Natural killer cell treated with Interleukin-12 subunit alpha and Interleukin-12 subunit beta and Interleukin-15 and Interleukin-18, amount 100 ng/mL, for 72 hours (primary cell): Measurements from ENCODE around the gene AGPAT1. TPM values are rescaled to one million over a fixed set of nuclear protein-coding genes. Genes with fewer than 3 reads are reported as not detected.
"Not testable (repeated sequence)": the region's sequence is repeated elsewhere in the genome, so short reads cannot be mapped to it uniquely, and the experiment has no call there.

Source experiments
- ATAC-seq, 2 donors: fragments of 150-1000 bp; cut with Tn5 transposase in 1 of 2; sonication (Bioruptor Pico), chemical (Tn5 transposase) in 1 of 2; 2 replicates each; pipeline ENCODE4 v1.10.0; 2021
- DNase-seq: peaks from one replicate; pipeline ENCODE4 v3.0.0; 2022; ENCODE audit warnings: low spot score
- H3K27ac Mint-ChIP-seq, 2 donors: 1 replicate in 1 of 2; 2 replicates in 1 of 2; pipeline ENCODE4 v1.8.0; 2022; ENCODE audit warnings: mixed read lengths in 2 of 2, mild to moderate bottlenecking in 1 of 2, moderate library complexity in 1 of 2
- H3K27me3 Mint-ChIP-seq, 2 donors: 1 replicate in 1 of 2; 2 replicates in 1 of 2; pipeline ENCODE4 v1.8.0; 2022; ENCODE audit warnings: mixed read lengths in 2 of 2
- H3K36me3 Mint-ChIP-seq: one replicate; pipeline ENCODE4 v1.8.0; 2022; ENCODE audit warnings: mixed read lengths
- H3K4me1 Mint-ChIP-seq, 2 donors: 1 replicate in 1 of 2; 2 replicates in 1 of 2; pipeline ENCODE4 v1.8.0; 2022; ENCODE audit warnings: low read depth in 2 of 2, mixed read lengths in 2 of 2, mild to moderate bottlenecking in 1 of 2
- H3K4me3 Mint-ChIP-seq: one replicate; pipeline ENCODE4 v1.8.0; 2022; ENCODE audit warnings: mixed read lengths
- H3K9me3 Mint-ChIP-seq: 2 replicates; pipeline ENCODE4 v1.8.0; 2022; ENCODE audit warnings: mixed read lengths
- total RNA-seq, 2 donors: library from RNA; stranded (reverse); gene quantifications; one replicate each; pipeline ENCODE4 v1.2.3, GENCODE V29; 2022

AGPAT1 gene
- total RNA-seq, 2 donors from 2014 or later: 39.2 to 43.0 TPM

DNA sequence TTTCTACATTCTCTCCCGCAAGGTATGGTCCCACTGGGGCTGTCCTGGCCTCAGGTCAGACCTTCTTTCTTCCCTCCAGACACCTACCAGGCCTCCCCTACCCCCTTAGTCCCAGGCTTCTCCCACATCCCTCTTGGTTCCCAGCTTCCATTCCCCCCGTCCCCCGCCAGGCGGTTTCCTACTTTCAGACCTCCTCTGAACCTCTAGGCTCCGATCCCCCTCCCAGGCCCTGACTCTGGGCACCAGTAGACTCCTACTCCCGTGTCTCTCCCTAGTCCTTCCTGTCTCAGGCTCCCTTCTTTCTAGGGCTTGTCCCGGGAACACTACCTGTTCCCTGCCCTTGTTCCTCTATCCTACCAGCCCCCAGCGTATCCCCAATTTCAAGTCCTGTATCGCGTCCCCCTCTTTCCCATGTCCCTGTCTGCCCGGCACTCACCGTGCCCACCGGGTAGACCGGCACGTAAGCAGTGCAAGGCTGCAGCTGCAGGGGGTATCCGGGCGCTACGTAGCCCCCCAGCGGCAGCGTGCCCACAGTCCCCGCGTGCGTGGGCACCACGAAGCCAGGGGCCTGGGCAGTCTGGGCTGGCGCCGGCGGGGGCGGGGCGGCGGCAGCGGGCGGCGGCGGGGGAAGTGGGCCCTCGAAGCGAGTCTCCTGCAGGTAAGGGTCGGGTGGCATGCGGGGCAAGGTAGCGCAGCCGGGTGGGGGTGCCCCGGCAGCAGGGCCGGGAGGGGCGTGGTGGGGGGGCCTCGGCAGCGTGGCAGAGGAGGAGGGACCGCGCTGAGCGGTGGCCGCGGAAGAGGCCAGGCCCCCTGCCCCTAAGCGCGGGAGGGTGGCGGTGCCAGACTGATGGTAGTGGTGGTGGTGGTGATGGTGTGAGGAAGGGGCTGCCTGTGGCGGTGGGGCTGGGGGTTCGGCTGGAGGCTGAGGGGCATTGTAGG is 25.7 kb downstream of the AGPAT1 start:
- Mint-ChIP-seq H3K27ac (peak overlapping the region in 1 of 2 donors; percentile 2), H3K36me3 (no peaks in the 10 kb centered on the region), H3K4me1 (peaks cover 45 to 62% of the 10 kb centered on the region in 2 donors), H3K27me3 (peaks cover 35 to 43% of the 10 kb centered on the region in 2 donors), H3K9me3 (no peaks in the 10 kb centered on the region), H3K4me3 (peak overlapping the region; percentile 50)
- DNase-seq (no peak), ATAC-seq (no peak)

DNA sequence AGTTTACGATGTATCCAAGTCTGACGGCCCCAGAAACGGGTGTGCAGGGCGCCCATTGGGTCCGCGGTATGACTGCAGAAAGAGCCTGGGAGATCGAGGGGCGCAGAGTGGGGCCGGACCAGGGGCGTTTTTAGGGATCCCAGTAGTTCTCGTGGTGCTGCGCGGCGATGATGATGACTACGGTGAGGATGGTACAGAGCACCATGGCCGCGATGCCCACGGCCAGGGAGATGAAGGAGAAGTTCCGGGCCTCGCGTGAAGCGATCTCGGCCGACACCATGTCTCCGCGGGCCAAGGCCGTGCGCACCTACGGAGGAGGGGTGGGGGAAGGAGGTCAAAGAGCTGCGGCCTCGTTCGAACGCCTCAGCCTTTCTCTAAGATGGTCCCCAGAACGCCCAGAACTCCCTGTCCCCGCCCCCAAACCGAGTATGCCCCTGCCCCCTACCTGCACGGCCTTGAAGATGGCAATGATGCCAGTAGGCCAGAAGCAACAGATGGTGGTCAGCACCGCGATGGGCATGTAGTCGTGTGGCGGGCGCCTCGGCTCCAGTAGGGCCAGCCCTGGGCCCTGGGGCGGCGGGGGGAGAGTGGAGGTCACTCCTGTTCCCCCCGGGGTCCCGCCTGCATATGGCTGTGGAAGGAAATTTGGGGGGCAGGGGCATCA is 26.7 kb downstream of the AGPAT1 start:
- Mint-ChIP-seq H3K27ac (peak overlapping the region; percentile 51 to 80), H3K36me3 (no peaks in the 10 kb centered on the region), H3K4me1 (peaks cover 36 to 52% of the 10 kb centered on the region in 2 donors), H3K27me3 (peaks cover 35 to 43% of the 10 kb centered on the region in 2 donors), H3K9me3 (no peaks in the 10 kb centered on the region), H3K4me3 (peak overlapping the region; percentile 85)
- DNase-seq (no peak), ATAC-seq (peak; percentile 22 to 40)

DNA sequence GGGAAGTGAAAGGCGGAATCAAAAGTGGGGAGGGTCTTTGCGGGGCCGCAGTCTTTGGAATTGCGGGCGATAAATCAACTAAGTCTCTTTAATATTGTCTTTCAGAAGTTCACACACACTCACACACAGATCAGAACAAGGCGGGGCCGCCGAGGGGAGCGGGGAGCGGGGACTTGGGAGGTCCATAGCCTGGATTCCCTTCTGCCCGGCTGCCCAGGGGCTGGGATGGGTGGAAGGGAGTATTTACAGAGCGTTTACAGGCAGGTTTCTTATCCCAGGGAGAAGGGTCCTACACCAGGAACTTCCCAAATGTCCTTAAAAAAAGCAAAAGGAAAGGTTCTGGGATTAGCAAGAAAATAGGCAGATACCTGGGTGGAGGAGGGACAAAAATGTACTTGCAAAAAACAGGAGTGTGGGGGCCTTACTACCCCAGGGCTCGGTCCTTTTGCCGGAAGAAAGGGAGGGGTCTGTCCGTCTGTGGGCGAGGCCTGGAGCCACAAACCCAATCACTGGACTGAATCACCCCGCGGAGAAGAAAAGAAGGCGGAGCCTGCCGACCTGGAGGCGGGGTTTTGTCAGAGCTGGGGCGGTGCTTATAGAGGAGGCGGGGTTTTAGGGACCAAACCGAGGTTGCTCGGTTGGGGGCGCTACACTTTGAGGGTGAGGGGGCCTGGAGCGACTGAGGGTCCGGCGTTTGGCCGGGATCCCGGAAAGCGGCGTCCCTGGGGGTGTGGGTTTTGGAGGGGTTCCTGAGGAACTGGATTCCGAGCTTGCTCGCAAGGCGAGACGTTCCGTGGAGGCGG is 27.4 kb downstream of the AGPAT1 start:
- Mint-ChIP-seq H3K4me3 (peak overlapping the region; percentile 85), H3K27me3 (peaks cover 35 to 43% of the 10 kb centered on the region in 2 donors), H3K36me3 (no peaks in the 10 kb centered on the region), H3K4me1 (peaks cover 32 to 46% of the 10 kb centered on the region in 2 donors), H3K27ac (peak overlapping the region; percentile 51 to 80), H3K9me3 (no peaks in the 10 kb centered on the region)
- DNase-seq (peak; percentile 82), ATAC-seq (peak; percentile 90 to 95)

DNA sequence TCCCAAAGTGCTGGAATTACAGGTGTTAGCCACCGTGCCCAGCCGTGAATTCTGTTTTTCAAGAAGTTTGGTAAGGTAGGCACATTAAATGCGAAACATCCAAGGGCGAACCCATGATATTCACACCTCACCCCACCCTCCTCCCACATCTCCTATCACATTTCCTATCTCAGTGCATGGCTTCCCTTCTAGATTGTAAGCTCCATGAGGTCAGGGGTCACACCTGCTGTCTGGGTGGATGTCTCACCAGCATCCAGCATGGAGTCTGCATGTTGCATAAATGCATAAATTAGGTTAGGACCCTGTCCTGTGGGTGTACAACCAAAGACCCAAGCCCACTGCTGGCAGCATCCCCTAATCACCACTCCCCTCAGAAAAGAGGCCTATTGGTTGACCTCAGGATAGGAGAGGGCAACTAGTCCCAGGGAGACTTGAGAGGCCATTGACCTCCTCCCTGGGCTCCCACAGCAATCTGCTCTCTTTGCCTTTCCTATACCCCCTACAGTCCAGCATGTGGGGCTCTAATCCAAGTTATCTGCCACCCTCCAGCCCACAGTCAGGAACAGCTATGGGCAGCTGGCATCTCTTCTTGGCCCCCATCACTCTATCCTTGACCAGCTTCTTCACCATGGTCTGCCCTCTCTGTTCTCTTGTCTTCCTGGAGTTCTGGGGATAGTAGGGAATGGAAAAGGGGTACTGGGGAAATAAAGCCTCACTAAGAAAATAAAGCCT is 28.3 kb downstream of the AGPAT1 start:
- peak overlapping the region; percentile 85 for H3K4me3 Mint-ChIP-seq

DNA sequence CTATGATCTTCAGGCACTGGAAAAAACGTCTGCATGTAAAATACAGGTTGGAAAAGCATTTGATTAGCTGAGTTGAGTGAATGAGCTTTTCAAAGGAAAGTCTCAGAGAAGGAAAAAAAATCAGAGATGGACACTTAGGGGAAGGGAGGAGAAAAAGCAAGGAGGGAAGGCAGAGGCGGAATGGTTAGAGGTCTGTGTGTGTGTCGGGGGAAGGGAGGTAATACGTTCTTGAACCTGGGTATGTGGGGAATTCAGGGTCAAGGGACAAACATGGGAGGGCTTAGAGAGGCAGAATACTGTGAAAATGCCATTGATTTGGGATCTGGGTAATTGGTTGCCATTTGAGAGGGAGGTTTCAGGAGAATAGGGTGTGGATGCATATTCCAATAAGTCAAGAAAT is 29.2 kb downstream of the AGPAT1 start:
- no peak overlapping the region for H3K27ac Mint-ChIP-seq
- H3K36me3 Mint-ChIP-seq: no peaks in the 10 kb centered on the region
- H3K4me3 Mint-ChIP-seq: no peak overlapping the region
- no peaks in the 10 kb centered on the region for H3K9me3 Mint-ChIP-seq
- peaks cover 32 to 36% of the 10 kb centered on the region in 2 donors for H3K4me1 Mint-ChIP-seq
- no peak for ATAC-seq
- H3K27me3 Mint-ChIP-seq: peaks cover 40 to 51% of the 10 kb centered on the region in 2 donors
- DNase-seq: no peak

More for the DNA sequence above, 28.3 kb downstream of the AGPAT1 start:
- Mint-ChIP-seq H3K27me3 (peaks cover 35 to 43% of the 10 kb centered on the region in 2 donors), H3K36me3 (no peaks in the 10 kb centered on the region), H3K9me3 (no peaks in the 10 kb centered on the region), H3K4me1 (peaks cover 32 to 40% of the 10 kb centered on the region in 2 donors), H3K27ac (peak overlapping the region in 1 of 2 donors; percentile 51)
- DNase-seq (no peak), ATAC-seq (no peak)

DNA sequence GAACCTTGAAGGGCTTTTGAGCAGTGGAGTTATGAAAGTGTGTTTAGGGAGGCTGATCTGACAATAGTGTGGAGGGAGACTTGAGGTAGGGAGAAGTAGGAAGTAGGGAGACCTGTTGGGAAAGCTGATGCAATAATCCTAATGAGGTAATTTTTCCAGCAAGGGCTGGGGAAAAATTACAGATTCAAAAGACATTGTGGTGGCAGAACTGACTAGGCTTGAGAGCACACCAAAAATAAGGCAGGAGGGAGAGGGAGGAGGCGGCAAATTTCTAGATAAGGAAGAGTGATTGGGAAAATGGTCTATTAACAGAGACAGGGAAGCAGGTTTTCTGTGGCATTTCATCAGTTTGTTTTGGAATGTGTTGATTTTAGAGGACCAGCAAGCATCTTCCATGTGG is 29.6 kb downstream of the AGPAT1 start:
- Mint-ChIP-seq H3K27ac (no peak overlapping the region), H3K4me1 (peaks cover 31 to 34% of the 10 kb centered on the region in 2 donors), H3K27me3 (peaks cover 38 to 50% of the 10 kb centered on the region in 2 donors), H3K4me3 (no peak overlapping the region), H3K9me3 (no peaks in the 10 kb centered on the region), H3K36me3 (no peaks in the 10 kb centered on the region)
- DNase-seq: no peak
- no peak for ATAC-seq

DNA sequence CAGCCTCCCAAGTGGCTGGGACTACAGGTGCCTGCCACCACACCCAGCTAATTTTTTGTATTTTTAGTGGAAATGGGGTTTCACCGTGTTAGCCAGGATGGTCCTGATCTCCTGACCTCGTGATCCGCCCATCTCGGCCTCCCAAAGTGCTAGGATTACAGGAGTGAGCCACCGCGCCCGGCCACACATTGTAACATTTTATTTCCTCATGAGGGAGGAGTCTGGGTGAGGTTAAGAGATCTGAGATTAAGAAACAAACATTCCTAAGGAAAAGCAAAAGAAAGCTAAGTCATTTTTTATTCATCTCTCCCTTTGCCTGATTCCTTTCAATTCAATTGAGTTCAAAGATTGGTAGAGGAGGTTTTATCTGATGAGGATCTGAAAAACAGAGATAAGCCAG is 31.6 kb downstream of the AGPAT1 start:
- ATAC-seq, H3K4me3 Mint-ChIP-seq, H3K36me3 Mint-ChIP-seq, DNase-seq, H3K9me3 Mint-ChIP-seq, H3K27ac Mint-ChIP-seq: not testable (repeated sequence)
- peaks cover 25 to 41% of the 10 kb centered on the region in 2 donors for H3K27me3 Mint-ChIP-seq
- H3K4me1 Mint-ChIP-seq: peaks cover 20 to 22% of the 10 kb centered on the region in 2 donors

DNA sequence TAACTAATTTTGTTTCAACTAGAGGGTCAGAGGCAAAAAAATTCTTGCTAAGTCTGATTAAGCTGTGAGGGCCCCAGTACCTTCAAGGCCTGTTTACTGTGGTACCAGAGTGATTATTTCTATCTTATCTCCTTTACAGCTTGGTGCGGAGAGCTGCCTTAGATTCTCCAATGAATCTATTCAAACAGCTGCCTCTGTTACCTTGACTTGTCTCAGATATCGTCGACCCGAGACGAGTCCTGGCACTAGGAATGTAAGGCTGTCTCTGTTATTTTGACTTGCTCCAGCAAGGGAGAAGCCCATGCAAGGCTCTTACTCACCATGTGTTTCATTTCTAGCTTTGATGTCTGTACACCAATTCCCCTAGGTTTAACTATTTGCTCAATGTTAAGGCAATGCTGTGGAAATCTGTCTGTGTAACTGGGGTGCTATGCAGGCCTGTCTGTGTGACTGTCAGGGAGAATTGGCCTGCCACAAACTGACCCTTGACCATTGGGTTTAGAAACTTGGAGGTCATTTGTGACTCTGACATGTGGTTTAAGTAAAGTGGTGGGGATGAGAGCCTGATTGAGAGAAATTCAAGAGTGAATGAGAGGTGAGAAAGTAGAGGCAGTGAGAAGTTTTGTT is 35.4 kb downstream of the AGPAT1 start:
- DNase-seq (no peak), ATAC-seq (no peak)
- H3K4me3 Mint-ChIP-seq: no peak overlapping the region
- H3K9me3 Mint-ChIP-seq: no peaks in the 10 kb centered on the region
- H3K4me1 Mint-ChIP-seq: no peaks in the 10 kb centered on the region
- H3K36me3 Mint-ChIP-seq: no peaks in the 10 kb centered on the region
- no peak overlapping the region for H3K27ac Mint-ChIP-seq
- H3K27me3 Mint-ChIP-seq: peaks cover 6 to 18% of the 10 kb centered on the region in 2 donors

DNA sequence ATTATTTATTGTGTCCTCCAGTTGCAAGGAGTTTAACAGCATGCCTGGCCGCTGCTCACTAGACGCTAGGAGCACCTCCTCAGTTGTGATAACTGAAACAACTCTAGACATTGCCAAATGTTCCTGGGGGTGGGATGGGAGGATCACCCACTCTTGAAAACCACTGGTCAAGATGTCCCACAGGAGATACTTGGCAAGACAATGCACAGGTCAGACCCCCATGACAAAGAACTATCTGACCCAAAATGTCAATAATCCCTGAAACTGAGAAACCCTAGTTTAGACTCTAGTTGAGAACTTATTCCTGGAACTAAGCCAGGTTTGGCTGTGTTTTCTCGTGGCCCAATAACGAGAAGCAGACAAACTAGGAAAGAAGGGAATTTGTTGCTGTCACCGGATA is 36.3 kb downstream of the AGPAT1 start:
- DNase-seq: no peak
- Mint-ChIP-seq H3K27me3 (peaks cover 9 to 18% of the 10 kb centered on the region in 2 donors), H3K36me3 (no peaks in the 10 kb centered on the region), H3K9me3 (no peaks in the 10 kb centered on the region), H3K4me1 (no peaks in the 10 kb centered on the region), H3K27ac (no peak overlapping the region), H3K4me3 (no peak overlapping the region)
- ATAC-seq: no peak

DNA sequence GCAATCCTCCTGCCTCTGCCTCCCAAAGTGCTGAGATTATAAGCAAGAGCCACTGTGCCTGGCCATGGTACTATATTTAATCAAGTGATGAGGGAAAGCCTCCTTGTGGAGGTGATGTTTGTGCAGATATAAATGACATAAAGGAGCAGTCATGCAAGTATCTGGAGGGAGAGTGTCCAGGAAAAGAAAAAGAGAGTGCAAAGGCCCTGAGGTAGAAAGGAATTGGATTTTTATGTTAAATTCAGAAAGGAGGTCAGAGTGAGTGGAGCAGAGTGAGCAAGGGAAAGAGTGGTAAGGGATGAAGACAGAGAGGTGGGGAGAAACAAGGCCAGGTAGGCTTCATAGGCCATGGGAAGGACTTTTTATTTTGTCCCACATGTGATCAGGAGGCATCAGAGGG is 38.4 kb downstream of the AGPAT1 start:
- Mint-ChIP-seq H3K4me1 (no peaks in the 10 kb centered on the region), H3K9me3 (no peaks in the 10 kb centered on the region), H3K27ac (no peak overlapping the region), H3K36me3 (no peaks in the 10 kb centered on the region), H3K4me3 (no peak overlapping the region), H3K27me3 (peaks cover 9 to 18% of the 10 kb centered on the region in 2 donors)
- DNase-seq (no peak), ATAC-seq (no peak)

DNA sequence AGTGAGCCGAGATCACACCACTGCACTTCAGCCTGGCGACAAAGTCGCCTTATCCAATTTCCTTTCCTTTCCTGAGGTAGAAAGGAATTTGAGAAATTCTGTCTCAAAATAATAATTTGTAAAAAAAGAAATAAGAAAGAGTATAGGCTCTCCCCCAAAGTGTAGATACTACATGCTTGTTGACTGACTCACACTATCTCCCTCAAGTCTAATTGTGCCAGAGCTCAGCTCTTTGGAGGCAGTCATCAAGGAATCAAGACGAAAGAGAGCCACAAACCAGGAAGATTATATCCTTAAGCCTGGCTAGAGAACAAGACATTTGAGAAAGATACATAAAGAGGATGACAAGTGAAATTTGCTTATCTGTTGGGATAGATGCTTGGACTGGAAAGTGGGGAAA is 42.1 kb downstream of the AGPAT1 start:
- H3K9me3 Mint-ChIP-seq: no peaks in the 10 kb centered on the region
- H3K4me3 Mint-ChIP-seq: no peak overlapping the region
- H3K27ac Mint-ChIP-seq: no peak overlapping the region
- no peaks in the 10 kb centered on the region for H3K36me3 Mint-ChIP-seq
- H3K27me3 Mint-ChIP-seq: peaks cover 0 to 3% of the 10 kb centered on the region in 2 donors
- no peak for ATAC-seq
- peaks cover 13 to 14% of the 10 kb centered on the region in 2 donors for H3K4me1 Mint-ChIP-seq
- no peak for DNase-seq

DNA sequence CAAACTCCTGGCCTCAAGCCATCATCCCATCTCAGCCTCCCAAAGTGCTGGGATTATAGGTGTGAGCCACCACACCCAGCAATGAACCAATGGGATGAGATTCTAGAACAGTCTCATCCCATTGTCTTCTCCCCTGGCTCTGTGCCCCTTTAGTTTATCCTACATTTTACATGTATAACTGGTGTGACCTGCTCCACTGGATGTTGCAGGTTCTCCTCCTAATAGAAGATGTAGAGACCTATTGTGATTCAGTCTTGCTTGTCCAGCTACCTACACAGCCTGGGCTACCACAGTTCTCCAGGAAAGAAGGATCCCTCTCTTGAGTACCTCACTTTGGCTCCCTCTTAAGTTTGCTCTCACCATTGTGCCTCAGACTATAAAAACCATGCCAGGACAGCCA is 43.8 kb downstream of the AGPAT1 start:
- ATAC-seq: no peak
- no peaks in the 10 kb centered on the region for H3K9me3 Mint-ChIP-seq
- peaks cover 24 to 27% of the 10 kb centered on the region in 2 donors for H3K4me1 Mint-ChIP-seq
- no peak for DNase-seq
- H3K36me3 Mint-ChIP-seq: peaks cover under 1% of the 10 kb centered on the region
- no peak overlapping the region for H3K27ac Mint-ChIP-seq
- peaks cover 0 to 3% of the 10 kb centered on the region in 2 donors for H3K27me3 Mint-ChIP-seq
- no peak overlapping the region for H3K4me3 Mint-ChIP-seq
